ENCODE data around the gene BCAP31.
"Not testable (repeated sequence)": the region's sequence is repeated elsewhere in the genome, so short reads cannot be mapped to it uniquely, and the experiment has no call there.

The BCAP31 gene

DNA sequence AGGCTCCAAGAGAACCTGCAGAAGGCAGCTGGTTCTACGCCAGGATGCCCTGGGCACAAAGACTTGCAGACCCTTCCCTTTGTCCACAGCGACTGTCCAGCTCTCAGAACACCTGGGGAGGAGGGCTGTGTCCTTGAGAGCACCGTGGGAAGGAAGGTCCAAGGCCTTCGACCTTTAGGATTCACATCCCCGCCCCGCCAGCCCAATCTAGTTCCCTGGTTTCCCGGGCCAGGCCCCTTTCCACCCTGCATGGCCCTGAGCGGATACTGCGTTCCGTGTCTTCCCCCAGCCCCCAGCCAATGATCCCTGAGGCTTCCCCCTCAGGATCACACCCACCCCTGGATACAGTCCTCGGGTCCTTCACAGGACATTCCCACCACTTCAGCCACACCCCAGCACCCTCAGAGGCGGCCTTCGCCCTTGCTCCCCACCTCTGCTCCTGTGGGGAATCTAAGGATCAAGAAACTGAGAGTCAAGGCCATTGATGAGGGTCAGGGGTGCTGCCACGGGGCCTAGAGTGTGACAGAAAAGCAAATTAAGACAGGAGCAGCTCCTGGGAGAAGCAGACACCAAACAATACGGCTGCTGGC lies 9.6 kb upstream of the BCAP31 start:
- DNase-seq = no peak

GRCh38 chrX:153732401-153732800 lies 8.2 kb upstream of the BCAP31 start:
- DNase-seq = no peak

DNA sequence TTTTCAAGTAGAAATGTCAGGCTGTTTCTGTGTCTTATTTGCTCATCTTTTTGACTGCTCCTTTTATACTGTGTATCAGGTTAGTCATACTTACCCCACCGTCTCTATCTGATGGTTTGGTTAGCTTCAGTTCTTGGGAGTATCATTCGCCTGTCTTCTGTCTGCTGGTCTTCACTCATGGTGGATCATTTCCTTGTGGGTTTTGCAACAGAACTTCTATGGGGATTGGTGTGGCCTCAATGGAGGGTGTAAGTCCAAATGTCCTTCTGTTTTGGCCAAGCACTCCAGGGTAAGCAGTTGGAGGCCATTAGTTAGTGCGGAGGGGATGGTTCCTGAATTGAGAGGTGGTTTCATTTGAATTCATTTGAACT lies 7.6 kb upstream of the BCAP31 start:
- DNase-seq = no peak

- no peak for DNase-seq
Observed at GRCh38 chrX:153731117-153731844, 7.1 kb upstream of the BCAP31 start.

DNA sequence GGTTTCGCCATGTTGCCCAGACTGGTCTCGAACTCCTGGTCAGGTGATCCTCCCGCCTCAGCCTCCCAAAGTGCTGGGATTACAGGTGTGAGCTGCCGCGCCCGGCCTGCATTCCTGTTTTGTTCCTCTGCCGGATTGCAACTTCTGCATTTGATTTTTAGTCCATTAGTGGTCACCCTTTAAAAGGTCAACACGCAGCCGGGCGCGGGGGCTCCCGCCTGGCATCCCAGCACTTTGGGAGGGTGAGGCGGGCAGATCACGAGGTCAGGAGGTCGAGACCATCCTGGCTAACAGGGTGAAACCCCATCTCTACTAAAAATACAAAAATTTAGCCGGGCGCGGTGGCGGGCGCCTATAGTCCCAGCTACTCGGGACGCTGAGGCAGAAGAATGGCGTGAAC lies 5.9 kb upstream of the BCAP31 start:
- not testable (repeated sequence) for DNase-seq

- DNase-seq = no peak
Observed at GRCh38 chrX:153728951-153729631, 4.9 kb upstream of the BCAP31 start.

DNA sequence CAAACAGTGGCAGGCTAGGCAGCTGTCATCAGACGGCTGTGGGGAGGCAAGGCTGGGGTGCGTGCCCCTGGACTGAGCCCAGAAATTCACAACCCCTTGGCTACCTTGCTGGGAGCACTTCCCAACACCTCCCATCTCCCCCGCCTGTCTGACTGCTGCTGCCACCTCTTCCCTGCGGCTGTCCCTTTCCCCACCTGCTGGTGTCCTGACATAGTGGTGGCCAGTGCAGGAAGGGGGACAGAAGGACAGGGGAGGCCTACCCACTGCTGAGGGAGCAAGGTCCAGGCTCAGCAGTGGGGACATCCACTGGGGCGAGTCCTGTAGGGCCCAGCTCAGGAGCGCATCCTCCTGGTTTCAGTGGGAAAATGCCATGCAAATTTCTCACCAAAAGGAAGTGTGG lies 3.9 kb upstream of the BCAP31 start:
- no peak for DNase-seq

DNA sequence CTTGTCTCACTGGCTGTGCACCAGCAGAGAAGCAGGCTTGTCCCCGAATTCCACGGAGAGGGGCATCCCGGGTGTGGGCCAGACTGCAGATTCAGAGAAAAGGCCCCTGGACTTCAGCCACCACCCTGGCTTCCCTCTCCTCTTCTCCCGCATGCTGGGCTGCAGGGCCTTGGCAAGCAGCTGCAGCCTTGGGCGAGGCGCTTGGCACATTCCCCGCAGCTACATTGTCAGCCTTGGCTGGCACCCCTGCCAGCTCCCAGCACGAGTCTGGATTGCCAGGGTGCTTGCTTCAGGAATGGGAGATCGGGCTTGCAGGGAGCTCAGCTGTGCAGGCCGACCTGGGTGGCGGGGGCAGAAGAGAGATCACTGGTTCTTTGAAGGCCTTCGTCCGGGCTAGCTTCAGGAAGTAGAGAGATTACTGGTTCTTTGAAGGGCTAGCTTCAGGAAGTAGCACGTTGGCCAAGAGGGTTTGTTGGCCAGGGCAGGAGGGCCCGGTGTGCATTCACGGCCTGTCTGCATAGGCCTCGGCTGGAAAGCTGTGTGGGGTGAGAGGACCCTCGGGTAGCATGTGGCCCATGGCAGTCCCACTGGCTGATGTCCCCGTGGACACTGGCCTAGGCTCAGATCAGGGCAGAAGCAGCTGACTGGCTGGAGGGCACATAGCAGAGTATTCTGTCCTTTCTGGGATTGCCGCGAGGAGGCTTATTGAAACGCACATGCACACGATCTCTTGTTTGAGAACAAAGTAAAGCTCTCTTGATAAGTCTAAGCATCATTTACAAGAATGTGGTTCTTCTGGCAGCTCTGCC lies 3.1 kb upstream of the BCAP31 start:
- no peak for DNase-seq

- no peak for DNase-seq
Observed at GRCh38 chrX:153726286-153727122, 2.3 kb upstream of the BCAP31 start.

DNA sequence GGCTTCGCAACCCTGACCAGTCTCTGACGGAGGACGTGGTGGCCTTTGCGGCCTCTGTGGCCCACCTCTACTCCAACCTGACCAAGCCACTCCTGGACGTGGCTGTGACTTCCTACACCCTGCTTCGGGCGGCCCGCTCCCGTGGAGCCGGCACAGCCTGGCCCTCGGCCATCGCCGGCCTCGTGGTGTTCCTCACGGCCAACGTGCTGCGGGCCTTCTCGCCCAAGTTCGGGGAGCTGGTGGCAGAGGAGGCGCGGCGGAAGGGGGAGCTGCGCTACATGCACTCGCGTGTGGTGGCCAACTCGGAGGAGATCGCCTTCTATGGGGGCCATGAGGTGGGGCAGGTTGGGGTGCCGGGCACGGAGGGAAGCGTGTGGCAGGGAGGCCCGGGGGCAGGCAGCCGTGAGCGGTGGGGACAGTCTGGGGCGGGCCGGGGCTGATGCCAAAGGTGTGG lies 1.7 kb upstream of the BCAP31 start:
- no peak for DNase-seq

GRCh38 chrX:153725039-153725831 lies 1.0 kb upstream of the BCAP31 start:
- DNase-seq = no peak

GRCh38 chrX:153723351-153724251 lies 586 bp downstream of the BCAP31 start:
- no peak for DNase-seq

GRCh38 chrX:153722704-153723350 lies 1.4 kb downstream of the BCAP31 start:
- no peak for DNase-seq

DNA sequence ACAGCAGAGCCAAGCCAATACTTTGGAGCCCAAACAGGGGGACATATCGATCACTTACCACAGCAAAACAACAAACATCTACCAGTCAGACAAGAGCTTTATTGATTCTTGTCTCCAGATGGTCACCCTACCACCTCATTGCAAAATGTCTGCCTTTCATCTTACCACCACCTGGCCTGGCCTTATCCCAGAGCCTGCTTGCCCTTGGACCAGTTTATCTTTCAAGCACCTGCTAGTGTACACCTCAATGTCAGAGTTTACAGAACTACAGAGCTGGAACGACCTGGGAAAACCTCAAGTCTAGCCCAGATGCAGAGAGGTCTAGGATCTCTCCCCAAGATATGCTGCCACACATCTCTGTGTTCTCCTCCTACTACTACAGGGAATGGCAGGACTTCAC lies 4.5 kb downstream of the BCAP31 start:
- DNase-seq = no peak

- no peak for DNase-seq
Observed at GRCh38 chrX:153719238-153719637, 4.9 kb downstream of the BCAP31 start.

GRCh38 chrX:153717445-153717844 lies 6.7 kb downstream of the BCAP31 start:
- no peak for DNase-seq

DNA sequence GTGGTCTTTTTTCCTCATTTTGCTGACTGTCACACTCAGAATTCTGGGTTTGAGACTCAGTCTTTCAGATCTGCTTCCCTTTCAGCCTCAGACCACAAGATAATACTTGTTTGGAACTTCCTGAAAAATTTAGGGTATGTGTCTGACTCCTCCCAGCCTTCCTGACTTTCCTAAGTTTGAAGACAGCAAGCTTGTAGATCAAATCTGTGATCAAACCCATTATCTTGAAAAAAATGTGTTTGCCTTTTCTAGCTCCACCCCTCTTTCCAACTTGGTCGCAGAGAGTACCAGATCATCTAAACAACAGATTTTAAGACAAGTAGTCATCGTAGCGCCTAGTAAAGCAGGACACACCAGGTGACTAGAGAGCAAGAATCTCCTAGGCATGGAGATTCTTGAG lies 9.9 kb downstream of the BCAP31 start:
- no peak for DNase-seq

- no peak for DNase-seq
Observed at GRCh38 chrX:153709726-153710674, 14.2 kb downstream of the BCAP31 start.

DNA sequence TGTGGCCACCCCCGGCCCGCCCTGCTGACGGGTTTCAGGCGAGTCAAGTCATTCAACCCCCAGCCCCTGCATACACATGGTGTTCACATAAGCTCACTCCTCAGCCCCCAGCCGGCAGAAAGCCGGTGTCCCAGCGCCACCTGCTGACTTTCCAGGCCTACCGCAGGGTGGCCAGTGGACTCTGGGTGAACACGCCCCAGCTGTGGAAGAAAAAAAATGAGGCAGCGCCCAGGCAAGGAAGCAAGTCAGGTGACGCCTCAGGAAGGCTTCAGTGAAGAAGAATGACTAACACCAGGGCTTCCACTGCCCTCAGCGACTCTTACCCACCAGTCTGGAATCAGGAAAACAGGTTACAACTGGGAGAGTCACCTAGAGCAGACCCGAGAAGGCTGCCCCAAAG lies 15.8 kb downstream of the BCAP31 start:
- no peak for DNase-seq

All from NCI-H187 treated with DMSO at 0.1 percent for 48 hours (cell line).